Measurements from ENCODE around the gene SCMH1. TPM values are rescaled to one million over a fixed set of nuclear protein-coding genes. Genes with fewer than 3 reads are reported as not detected.

SCMH1 gene
- total and polyA plus RNA-seq, 2 experiments from 2014 or later: 126 to 147 TPM

DNA sequence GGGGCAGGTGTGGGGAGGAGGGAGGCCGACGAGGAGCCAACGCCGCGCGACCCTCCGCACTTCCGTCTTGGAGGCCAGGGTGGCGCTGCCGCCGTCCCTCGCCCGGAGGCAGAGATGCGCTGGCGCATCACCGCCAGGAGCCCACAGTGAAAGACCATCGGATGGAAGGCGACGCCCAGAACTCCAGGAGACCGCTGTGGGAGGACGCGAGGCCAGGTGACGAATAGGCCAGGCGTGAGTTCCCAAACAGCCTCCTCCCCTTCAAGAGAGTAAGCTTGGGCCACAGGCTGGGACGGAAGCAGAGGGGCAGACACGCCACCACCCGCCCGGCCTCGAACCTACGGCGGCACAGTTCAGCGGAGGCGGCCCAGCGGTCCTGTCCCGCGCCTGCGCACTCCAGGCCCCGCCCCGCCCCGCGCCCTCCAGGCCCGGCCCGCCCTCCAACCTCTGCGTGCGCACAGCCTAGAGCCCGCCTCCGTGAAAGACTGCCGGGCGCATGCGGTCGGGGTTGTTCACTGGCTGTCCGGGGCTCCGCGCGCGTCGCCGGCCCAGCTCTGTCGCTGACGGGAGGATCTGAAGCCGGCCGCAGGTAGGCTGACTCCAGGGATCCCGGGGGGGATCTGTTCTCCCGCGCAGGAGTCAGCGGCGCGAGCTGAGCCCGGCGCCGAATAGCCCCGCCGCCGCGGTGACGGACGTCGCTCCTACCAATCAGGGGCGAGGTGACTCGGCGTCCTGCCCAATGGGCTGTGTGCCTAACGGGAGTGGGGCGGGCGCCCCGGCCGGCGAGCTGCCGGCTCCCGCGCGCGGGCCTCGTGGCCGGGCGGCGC lies 262.7 kb downstream of the SCMH1 start, which contains the start of gene CTPS1:
CTPS1 (plus strand) TSS at position 456 of the 827 bp plus-strand sequence. CDS start 3,595 bp downstream, outside the sequence.
- Histone ChIP-seq H3K9me3 (ENCODE audit: low read depth) (no peaks in the 10 kb centered on the region), H3K27me3 (no peaks in the 10 kb centered on the region), H3K4me3 (peak within 1 kb of the TSS; percentile 51), H3K36me3 (peaks cover 3% of the 10 kb centered on the region), H3K27ac (peak within 1 kb of the TSS; percentile 94), H3K4me1 (ENCODE audit: low read depth) (peaks cover 10% of the 10 kb centered on the region)
- TF ChIP-seq, protein P1, sequence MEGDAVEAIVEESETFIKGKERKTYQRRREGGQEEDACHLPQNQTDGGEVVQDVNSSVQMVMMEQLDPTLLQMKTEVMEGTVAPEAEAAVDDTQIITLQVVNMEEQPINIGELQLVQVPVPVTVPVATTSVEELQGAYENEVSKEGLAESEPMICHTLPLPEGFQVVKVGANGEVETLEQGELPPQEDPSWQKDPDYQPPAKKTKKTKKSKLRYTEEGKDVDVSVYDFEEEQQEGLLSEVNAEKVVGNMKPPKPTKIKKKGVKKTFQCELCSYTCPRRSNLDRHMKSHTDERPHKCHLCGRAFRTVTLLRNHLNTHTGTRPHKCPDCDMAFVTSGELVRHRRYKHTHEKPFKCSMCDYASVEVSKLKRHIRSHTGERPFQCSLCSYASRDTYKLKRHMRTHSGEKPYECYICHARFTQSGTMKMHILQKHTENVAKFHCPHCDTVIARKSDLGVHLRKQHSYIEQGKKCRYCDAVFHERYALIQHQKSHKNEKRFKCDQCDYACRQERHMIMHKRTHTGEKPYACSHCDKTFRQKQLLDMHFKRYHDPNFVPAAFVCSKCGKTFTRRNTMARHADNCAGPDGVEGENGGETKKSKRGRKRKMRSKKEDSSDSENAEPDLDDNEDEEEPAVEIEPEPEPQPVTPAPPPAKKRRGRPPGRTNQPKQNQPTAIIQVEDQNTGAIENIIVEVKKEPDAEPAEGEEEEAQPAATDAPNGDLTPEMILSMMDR (IDR thresholded peaks at IDR 0.05; ENCODE audit: low read depth, low read length): peak; percentile 28
- peak; percentile 95 to 96 for DNase-seq (ENCODE audit: low read depth in 1 of 2, low spot score in 1 of 2)

DNA sequence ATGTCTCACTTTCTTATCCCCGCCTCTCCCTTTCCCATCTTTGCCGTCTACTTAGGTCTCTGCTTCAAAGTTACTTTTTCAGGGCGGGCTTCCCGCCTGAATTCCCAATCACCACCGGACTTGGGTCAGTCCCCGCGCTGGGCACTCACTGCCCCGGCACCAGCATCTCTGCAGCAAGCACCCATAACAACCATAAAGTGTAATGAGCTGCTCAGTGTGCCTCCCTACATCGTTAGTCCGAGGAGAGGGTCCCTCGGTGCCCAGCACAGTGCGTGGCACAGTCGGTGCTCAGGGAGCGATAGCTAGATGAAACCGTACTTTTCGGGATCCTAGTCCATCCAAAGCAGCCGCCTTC lies 263.2 kb downstream of the SCMH1 start:
- Histone ChIP-seq H3K27ac (no peak overlapping the region), H3K4me1 (ENCODE audit: low read depth) (peaks cover 10% of the 10 kb centered on the region), H3K4me3 (peak overlapping the region; percentile 51), H3K9me3 (ENCODE audit: low read depth) (no peaks in the 10 kb centered on the region), H3K27me3 (no peaks in the 10 kb centered on the region), H3K36me3 (no peaks in the 10 kb centered on the region)
- TF ChIP-seq, protein P1 (IDR thresholded peaks at IDR 0.05; ENCODE audit: low read depth, low read length): no peak
- DNase-seq (ENCODE audit: low read depth in 1 of 2, low spot score in 1 of 2): no peak

DNA sequence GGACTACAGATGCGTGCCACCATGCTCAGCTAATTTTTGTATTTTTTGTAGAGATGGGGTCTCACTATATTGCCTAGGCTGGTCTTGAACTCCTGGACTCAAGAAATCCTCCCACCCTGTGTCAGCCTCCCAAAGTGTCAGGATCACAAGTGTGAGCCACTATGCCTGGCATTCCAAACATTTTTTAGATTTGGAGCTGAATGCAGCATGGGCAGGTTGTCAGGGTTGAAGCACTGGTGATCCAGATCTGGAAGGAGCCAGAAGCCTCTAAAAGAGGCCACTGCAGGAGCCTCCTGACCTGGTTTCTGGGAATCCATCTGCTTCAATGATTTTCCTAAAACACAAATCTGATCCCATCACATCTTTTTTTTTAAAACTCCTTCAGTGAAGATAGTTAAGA lies 264.4 kb downstream of the SCMH1 start:
- peak; percentile 35 to 37 for DNase-seq (ENCODE audit: low read depth in 1 of 2, low spot score in 1 of 2)
- H3K9me3 ChIP-seq (ENCODE audit: low read depth): no peaks in the 10 kb centered on the region
- H3K4me3 ChIP-seq: no peak overlapping the region
- no peaks in the 10 kb centered on the region for H3K27me3 ChIP-seq
- H3K27ac ChIP-seq: no peak overlapping the region
- TF ChIP-seq, protein P1 (IDR thresholded peaks at IDR 0.05; ENCODE audit: low read depth, low read length): no peak
- H3K4me1 ChIP-seq (ENCODE audit: low read depth): peaks cover 10% of the 10 kb centered on the region
- no peaks in the 10 kb centered on the region for H3K36me3 ChIP-seq

Other genes with a start within 250 kb of the SCMH1 start
- gene SLFNL1, start 220.6 kb downstream of the SCMH1 start, total RNA-seq: 1.5 and 3.0 TPM in 2 replicates
- gene SLFNL1, start 220.6 kb downstream of the SCMH1 start, polyA plus RNA-seq: 0.73 and 1.0 TPM in 2 replicates
- 9.9 and 18.2 TPM in 2 replicates for gene FOXO6, start 119.1 kb upstream of the SCMH1 start, total RNA-seq
- 10.7 and 18.6 TPM in 2 replicates for gene FOXO6, start 119.1 kb upstream of the SCMH1 start, polyA plus RNA-seq
- 0.92 and 0.98 TPM in 2 replicates for gene EDN2, start 242.4 kb upstream of the SCMH1 start, total RNA-seq
- 1.8 TPM in 2 replicates for gene EDN2, start 242.4 kb upstream of the SCMH1 start, polyA plus RNA-seq